HUES64 (cell line): ENCODE data around the gene SHROOM3.

ENCODE experiments used
- H3K27ac ChIP-seq: 2 replicates; pipeline ENCODE4 v1.7.0; 2013; ENCODE audit warnings: low read depth, low read length, inconsistent platforms
- H3K27me3 ChIP-seq: 2 replicates; pipeline ENCODE4 v1.6.1; 2013; ENCODE audit warnings: mild to moderate bottlenecking, low read length; ENCODE audit not compliant: insufficient read depth
- H3K36me3 ChIP-seq: 2 replicates; pipeline ENCODE4 v1.6.1; 2013; ENCODE audit warnings: mild to moderate bottlenecking, low read length; ENCODE audit not compliant: insufficient read depth
- H3K4me1 ChIP-seq: 2 replicates; pipeline ENCODE4 v1.6.1; 2013; ENCODE audit warnings: mild to moderate bottlenecking, low read length, moderate library complexity; ENCODE audit not compliant: insufficient read depth
- H3K4me3 ChIP-seq: 2 replicates; pipeline ENCODE4 v1.5.1; 2013; ENCODE audit warnings: mild to moderate bottlenecking, low read length, moderate library complexity
- H3K9ac ChIP-seq: 2 replicates; pipeline ENCODE4 v1.6.1; 2013; ENCODE audit warnings: mild to moderate bottlenecking, low read depth, low read length
- H3K9me3 ChIP-seq: 2 replicates; pipeline ENCODE4 v1.6.1; 2013; ENCODE audit warnings: low read depth, low read length; ENCODE audit not compliant: insufficient read depth
- WGBS: fragments of 150-250, 120-280 bp; methylation state at CpG from one replicate; pipeline ENCODE4 v1.1.7; 2013; ENCODE audit warnings: missing lambda C conversion rate; 5-methylcytosine and 5-hydroxymethylcytosine counted together

SHROOM3 gene

GRCh38 chr4:76691807-76692582, 257.0 kb downstream of the SHROOM3 start:
- no peak overlapping the region for H3K27ac ChIP-seq
- no peak overlapping the region for H3K9ac ChIP-seq
- H3K9me3 ChIP-seq: no peaks in the 10 kb centered on the region
- H3K36me3 ChIP-seq: no peaks in the 10 kb centered on the region
- 92% methylated on average over 5 of the region's 5 CpGs for WGBS
- peaks cover 8% of the 10 kb centered on the region for H3K27me3 ChIP-seq
- no peak overlapping the region for H3K4me3 ChIP-seq
- H3K4me1 ChIP-seq: peaks cover 54% of the 10 kb centered on the region

GRCh38 chr4:76692761-76693160, 257.7 kb downstream of the SHROOM3 start:
- Histone ChIP-seq H3K9me3 (no peaks in the 10 kb centered on the region), H3K27me3 (0 out of 2 replicates have a peak, but pooled peaks cover 4% of the 10 kb centered on the region), H3K36me3 (no peaks in the 10 kb centered on the region), H3K4me1 (peaks cover 61% of the 10 kb centered on the region), H3K27ac (no peak overlapping the region), H3K4me3 (no peak overlapping the region), H3K9ac (no peak overlapping the region)
- WGBS: 100% methylated on average over 1 of the region's 2 CpGs

- Histone ChIP-seq H3K4me1 (peaks cover 64% of the 10 kb centered on the region), H3K4me3 (no peak overlapping the region), H3K9me3 (no peaks in the 10 kb centered on the region), H3K27me3 (no peaks in the 10 kb centered on the region), H3K27ac (no peak overlapping the region), H3K9ac (no peak overlapping the region), H3K36me3 (no peaks in the 10 kb centered on the region)
- 100% methylated on average over 1 of the region's 1 CpG for WGBS
These were observed 259.0 kb downstream of the SHROOM3 start for GRCh38 chr4:76694056-76694455.

GRCh38 chr4:76696109-76696508, 261.1 kb downstream of the SHROOM3 start:
- 0 out of 2 replicates have a peak overlapping the region, but pooled peaks have one; percentile 2 for H3K4me3 ChIP-seq
- H3K27ac ChIP-seq: no peak overlapping the region; the same call in 1 of the 2 replicates
- no peaks in the 10 kb centered on the region for H3K9me3 ChIP-seq
- H3K36me3 ChIP-seq: no peaks in the 10 kb centered on the region
- H3K4me1 ChIP-seq: peaks cover 52% of the 10 kb centered on the region
- peak overlapping the region; percentile 8; the same call in 1 of the 2 replicates for H3K9ac ChIP-seq
- 21% methylated on average over 7 of the region's 7 CpGs for WGBS
- H3K27me3 ChIP-seq: no peaks in the 10 kb centered on the region

GRCh38 chr4:76697129-76697803, 262.2 kb downstream of the SHROOM3 start:
- peaks cover 51% of the 10 kb centered on the region for H3K4me1 ChIP-seq
- H3K9ac ChIP-seq: no peak overlapping the region
- H3K4me3 ChIP-seq: no peak overlapping the region
- no peaks in the 10 kb centered on the region for H3K9me3 ChIP-seq
- H3K27me3 ChIP-seq: no peaks in the 10 kb centered on the region
- no peak overlapping the region for H3K27ac ChIP-seq
- 78% methylated on average over 3 of the region's 3 CpGs for WGBS
- no peaks in the 10 kb centered on the region for H3K36me3 ChIP-seq

- H3K27ac ChIP-seq: no peak overlapping the region
- no peaks in the 10 kb centered on the region for H3K36me3 ChIP-seq
- 75% methylated on average over 1 of the region's 1 CpG for WGBS
- H3K4me3 ChIP-seq: no peak overlapping the region
- H3K9me3 ChIP-seq: no peaks in the 10 kb centered on the region
- H3K9ac ChIP-seq: no peak overlapping the region
- H3K4me1 ChIP-seq: peaks cover 60% of the 10 kb centered on the region
- H3K27me3 ChIP-seq: no peaks in the 10 kb centered on the region
These were observed 263.1 kb downstream of the SHROOM3 start for GRCh38 chr4:76698141-76698540.

- Histone ChIP-seq H3K4me3 (no peak overlapping the region), H3K4me1 (peaks cover 74% of the 10 kb centered on the region), H3K9me3 (no peaks in the 10 kb centered on the region), H3K27me3 (no peaks in the 10 kb centered on the region), H3K9ac (no peak overlapping the region), H3K36me3 (no peaks in the 10 kb centered on the region), H3K27ac (no peak overlapping the region)
- whole genome bisulfite sequencing: 97% methylated on average over 4 of the region's 4 CpGs
These were observed 264.8 kb downstream of the SHROOM3 start for GRCh38 chr4:76699751-76700310.

- no peaks in the 10 kb centered on the region for H3K36me3 ChIP-seq
- H3K4me3 ChIP-seq: no peak overlapping the region
- H3K4me1 ChIP-seq: peaks cover 59% of the 10 kb centered on the region
- no peak overlapping the region for H3K9ac ChIP-seq
- no peaks in the 10 kb centered on the region for H3K27me3 ChIP-seq
- WGBS: 82% methylated on average over 4 of the region's 4 CpGs
- H3K27ac ChIP-seq: no peak overlapping the region
- H3K9me3 ChIP-seq: no peaks in the 10 kb centered on the region
These were observed 267.6 kb downstream of the SHROOM3 start for GRCh38 chr4:76702440-76703122.

- no peaks in the 10 kb centered on the region for H3K36me3 ChIP-seq
- WGBS: 67% methylated on average over 1 of the region's 1 CpG
- no peaks in the 10 kb centered on the region for H3K9me3 ChIP-seq
- 0 out of 2 replicates have a peak overlapping the region, but pooled peaks have one; percentile 15 for H3K9ac ChIP-seq
- H3K4me1 ChIP-seq: peaks cover 54% of the 10 kb centered on the region
- H3K4me3 ChIP-seq: no peak overlapping the region
- H3K27me3 ChIP-seq: no peaks in the 10 kb centered on the region
- H3K27ac ChIP-seq: 0 out of 2 replicates have a peak overlapping the region, but pooled peaks have one; percentile 7
These were observed 268.1 kb downstream of the SHROOM3 start for GRCh38 chr4:76703123-76703490.

- 86% methylated on average over 3 of the region's 3 CpGs for WGBS
- H3K9me3 ChIP-seq: no peaks in the 10 kb centered on the region
- H3K27ac ChIP-seq: peak overlapping the region; percentile 7; the same call in 1 of the 2 replicates
- H3K4me1 ChIP-seq: peaks cover 49% of the 10 kb centered on the region
- no peaks in the 10 kb centered on the region for H3K27me3 ChIP-seq
- H3K4me3 ChIP-seq: no peak overlapping the region
- no peaks in the 10 kb centered on the region for H3K36me3 ChIP-seq
- 0 out of 2 replicates have a peak overlapping the region, but pooled peaks have one; percentile 15 for H3K9ac ChIP-seq
These were observed 268.6 kb downstream of the SHROOM3 start for GRCh38 chr4:76703676-76704075.
